Mucosa of stomach (tissue), 1 donor: Measurements from ENCODE around the gene SETBP1.

Experiments used
- H3K27me3 ChIP-seq: one replicate; pipeline ENCODE4 v1.7.0; 2013; ENCODE audit warnings: mild to moderate bottlenecking, low read length; ENCODE audit not compliant: control insufficient read depth, insufficient read depth
- H3K36me3 ChIP-seq: one replicate; pipeline ENCODE4 v1.7.0; 2013; ENCODE audit warnings: low read length; ENCODE audit not compliant: control insufficient read depth, insufficient read depth
- H3K4me1 ChIP-seq: one replicate; pipeline ENCODE4 v1.7.0; 2013; ENCODE audit warnings: mild to moderate bottlenecking, low read length; ENCODE audit not compliant: control insufficient read depth, insufficient read depth
- H3K4me3 ChIP-seq: one replicate; pipeline ENCODE4 v1.7.0; 2013; ENCODE audit warnings: low read length
- H3K9ac ChIP-seq: one replicate; pipeline ENCODE4 v1.7.0; 2013; ENCODE audit warnings: mild to moderate bottlenecking, low read length, moderate library complexity
- H3K9me3 ChIP-seq: one replicate; pipeline ENCODE4 v1.7.0; 2013; ENCODE audit warnings: mild to moderate bottlenecking, low read length, moderate library complexity; ENCODE audit not compliant: control insufficient read depth
- donor health status: Pancreatic carcinoma.

The SETBP1 gene

DNA sequence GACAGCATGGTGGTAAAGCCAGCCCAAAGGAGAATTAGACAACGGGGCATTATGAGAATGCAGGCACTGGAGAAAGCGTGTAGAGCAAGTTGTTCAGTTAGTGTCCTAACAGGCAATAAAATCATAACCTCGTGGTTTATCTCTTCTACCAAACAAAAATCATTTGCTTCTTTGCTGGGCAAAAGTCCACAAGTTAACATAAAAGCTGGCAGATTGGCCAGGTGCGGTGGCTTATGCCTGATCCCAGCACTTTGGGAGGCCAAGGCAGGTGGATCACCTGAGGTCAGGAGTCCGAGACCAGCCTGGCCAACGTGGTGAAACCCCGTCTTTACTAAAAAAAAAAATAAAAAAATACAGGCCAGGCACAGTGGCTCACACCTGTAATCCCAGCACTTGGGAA lies 364.1 kb downstream of the SETBP1 start:
- no peaks in the 10 kb centered on the region for H3K9me3 ChIP-seq
- no peak overlapping the region for H3K4me3 ChIP-seq
- no peaks in the 10 kb centered on the region for H3K27me3 ChIP-seq
- H3K4me1 ChIP-seq = no peaks in the 10 kb centered on the region
- H3K9ac ChIP-seq = no peak overlapping the region
- H3K36me3 ChIP-seq = no peaks in the 10 kb centered on the region

DNA sequence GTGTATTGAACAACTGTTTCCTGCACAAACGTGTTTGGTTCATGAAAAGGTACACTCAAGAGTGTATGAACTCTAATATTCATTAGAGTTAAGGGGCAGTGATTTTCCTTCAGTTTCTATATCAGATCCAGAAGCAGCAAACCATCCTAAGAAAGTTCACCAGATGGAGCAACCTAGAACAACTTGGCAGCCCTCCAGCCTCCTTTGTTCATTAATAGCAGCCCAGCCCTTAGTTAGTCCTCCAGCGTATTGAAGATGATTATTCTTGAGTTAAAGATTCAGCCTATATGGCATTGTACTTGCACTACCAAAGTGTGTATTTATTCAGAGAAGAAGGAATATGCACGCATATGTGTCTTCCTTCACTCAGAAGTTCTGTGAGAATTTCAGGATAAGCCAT lies 365.5 kb downstream of the SETBP1 start:
- H3K27me3 ChIP-seq = no peaks in the 10 kb centered on the region
- no peak overlapping the region for H3K4me3 ChIP-seq
- H3K9me3 ChIP-seq = no peaks in the 10 kb centered on the region
- H3K36me3 ChIP-seq = no peaks in the 10 kb centered on the region
- no peaks in the 10 kb centered on the region for H3K4me1 ChIP-seq
- H3K9ac ChIP-seq = no peak overlapping the region

DNA sequence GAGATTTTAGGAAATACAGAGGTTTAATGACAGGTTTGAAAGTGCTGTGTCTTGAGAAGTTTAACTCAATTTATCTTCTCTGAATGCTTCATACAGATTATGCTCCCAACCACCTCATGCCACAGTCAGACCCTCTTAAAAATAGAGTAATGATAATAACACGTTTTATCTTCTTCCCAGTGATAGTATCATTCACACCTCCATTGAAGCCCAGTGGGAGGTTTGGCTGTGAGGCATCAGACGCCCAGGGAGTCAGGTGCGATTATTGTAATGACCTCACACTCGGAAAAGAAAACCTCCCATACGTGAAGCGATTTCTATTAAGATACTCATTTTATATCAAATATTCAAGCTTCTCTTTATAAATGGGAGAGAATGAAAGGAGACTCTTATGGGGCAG lies 366.3 kb downstream of the SETBP1 start:
- Histone ChIP-seq H3K4me3 (no peak overlapping the region), H3K36me3 (no peaks in the 10 kb centered on the region), H3K4me1 (no peaks in the 10 kb centered on the region), H3K27me3 (no peaks in the 10 kb centered on the region), H3K9me3 (no peaks in the 10 kb centered on the region), H3K9ac (no peak overlapping the region)

DNA sequence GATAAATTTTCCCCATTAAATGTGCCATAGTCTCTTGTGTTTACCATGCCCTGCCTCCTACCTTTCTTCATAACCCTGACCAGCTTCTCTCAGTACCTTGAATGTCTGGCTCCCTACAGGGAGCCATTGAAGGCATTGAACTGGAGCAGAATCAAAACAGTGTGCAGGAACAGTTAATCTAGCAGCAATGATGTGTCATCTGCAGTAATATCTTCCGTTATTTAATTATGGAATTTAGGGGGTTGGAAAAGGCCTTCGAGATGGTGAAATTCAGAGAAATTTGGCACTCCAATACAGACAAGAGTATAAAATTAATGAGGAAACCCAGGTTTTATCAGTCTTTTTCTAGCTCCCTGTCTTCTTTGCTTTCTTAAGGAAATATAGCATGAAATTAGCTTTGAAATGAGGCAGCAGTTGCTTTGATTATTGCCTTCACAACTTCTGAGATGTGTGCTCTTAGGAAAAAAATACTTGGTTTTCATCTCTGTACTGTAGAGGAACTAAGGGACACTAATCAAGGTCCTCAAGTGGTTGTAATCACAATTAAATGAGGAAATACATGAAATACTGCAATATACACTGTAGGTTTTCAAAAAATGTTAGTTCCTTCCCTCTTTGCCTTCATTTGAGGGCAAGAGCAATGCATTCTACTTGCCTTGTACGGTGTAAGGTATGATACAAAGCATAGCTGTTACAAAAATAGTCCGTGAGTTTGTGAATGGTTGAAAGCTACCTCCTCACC lies 369.1 kb downstream of the SETBP1 start:
- H3K9me3 ChIP-seq = no peaks in the 10 kb centered on the region
- H3K4me1 ChIP-seq = no peaks in the 10 kb centered on the region
- H3K4me3 ChIP-seq = no peak overlapping the region
- H3K36me3 ChIP-seq = no peaks in the 10 kb centered on the region
- no peaks in the 10 kb centered on the region for H3K27me3 ChIP-seq
- H3K9ac ChIP-seq = no peak overlapping the region

DNA sequence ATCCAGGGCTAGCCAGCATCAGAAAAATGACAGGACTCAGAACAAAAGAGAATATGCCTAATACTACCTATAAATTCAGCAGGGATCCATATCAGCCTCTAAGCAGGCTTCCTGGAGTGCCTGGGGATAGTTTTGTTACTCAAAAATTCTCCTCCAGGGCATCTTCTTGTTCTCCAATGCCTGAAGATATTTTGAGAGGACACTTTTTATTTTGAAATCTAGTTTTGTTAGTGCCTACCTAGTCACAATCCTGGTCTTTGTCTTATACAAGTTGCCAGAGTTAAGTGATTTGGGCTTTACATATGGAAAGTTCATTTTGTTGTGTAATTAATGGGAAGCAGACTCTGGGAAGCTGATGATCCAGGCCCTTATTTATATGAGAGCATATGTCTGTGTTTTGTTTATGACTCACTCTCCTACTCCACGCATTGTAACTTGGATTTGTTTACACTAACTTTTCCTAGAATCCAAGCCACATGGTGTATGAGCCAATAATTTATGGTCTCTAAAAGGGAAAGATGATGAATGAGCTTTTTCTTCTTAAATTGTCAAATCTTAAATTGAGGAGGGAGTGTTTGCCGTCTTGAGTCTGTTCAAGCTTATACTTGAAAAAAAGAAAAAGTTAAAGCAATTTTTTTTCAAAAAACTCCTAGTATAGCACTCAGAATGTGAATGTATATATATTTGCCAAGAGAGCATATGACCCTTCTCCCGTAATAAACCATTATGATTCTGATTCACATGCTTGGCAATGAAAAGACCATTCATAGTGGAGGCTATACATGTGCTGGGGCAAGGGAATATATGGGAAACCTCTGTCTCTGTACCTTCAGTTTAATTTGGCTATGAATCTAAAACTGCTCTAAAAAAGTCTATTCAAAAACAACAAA lies 370.3 kb downstream of the SETBP1 start:
- Histone ChIP-seq H3K4me1 (no peaks in the 10 kb centered on the region), H3K9me3 (no peaks in the 10 kb centered on the region), H3K36me3 (no peaks in the 10 kb centered on the region), H3K9ac (no peak overlapping the region), H3K4me3 (no peak overlapping the region), H3K27me3 (no peaks in the 10 kb centered on the region)

DNA sequence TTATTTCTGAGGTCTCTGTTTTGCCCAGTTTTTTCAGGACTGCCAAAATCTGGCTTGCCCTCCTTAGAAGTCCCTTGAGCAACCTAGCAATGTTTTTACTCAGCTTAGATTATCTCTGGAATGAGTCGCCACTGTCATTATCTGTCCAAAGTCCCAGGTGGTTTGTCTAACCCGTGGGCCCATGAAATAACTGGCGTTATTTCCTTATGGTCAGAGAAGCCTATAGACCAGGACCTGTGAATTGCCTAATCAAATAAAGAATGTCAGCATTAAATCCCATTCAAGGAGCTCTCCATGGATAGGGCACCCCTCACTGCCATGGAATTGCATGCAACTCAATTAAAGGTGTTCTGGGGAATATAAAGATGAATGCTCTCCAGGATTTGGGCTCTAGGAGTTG lies 373.9 kb downstream of the SETBP1 start:
- no peaks in the 10 kb centered on the region for H3K27me3 ChIP-seq
- no peaks in the 10 kb centered on the region for H3K9me3 ChIP-seq
- no peaks in the 10 kb centered on the region for H3K36me3 ChIP-seq
- no peak overlapping the region for H3K4me3 ChIP-seq
- no peak overlapping the region for H3K9ac ChIP-seq
- no peaks in the 10 kb centered on the region for H3K4me1 ChIP-seq

DNA sequence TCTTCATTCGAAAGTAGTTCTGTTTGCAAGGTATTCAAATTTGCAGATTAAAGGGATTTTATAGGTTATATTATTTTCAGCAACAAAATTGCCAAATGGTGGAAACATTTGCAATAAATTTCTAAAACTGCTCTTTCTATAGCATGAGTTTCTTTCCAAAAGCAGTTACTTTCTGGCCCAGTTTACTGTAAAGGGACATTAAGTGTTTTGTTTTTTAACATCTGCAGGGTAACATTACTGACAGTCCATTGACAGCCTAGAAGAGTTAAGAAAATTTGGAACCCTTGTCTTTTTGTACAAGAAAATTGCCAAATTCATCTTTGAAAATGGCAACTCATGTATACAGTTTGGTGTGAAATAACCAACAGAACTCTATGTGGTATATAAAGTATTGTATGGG lies 375.1 kb downstream of the SETBP1 start:
- Histone ChIP-seq H3K36me3 (no peaks in the 10 kb centered on the region), H3K4me3 (no peak overlapping the region), H3K27me3 (no peaks in the 10 kb centered on the region), H3K9ac (no peak overlapping the region), H3K9me3 (no peaks in the 10 kb centered on the region), H3K4me1 (no peaks in the 10 kb centered on the region)

DNA sequence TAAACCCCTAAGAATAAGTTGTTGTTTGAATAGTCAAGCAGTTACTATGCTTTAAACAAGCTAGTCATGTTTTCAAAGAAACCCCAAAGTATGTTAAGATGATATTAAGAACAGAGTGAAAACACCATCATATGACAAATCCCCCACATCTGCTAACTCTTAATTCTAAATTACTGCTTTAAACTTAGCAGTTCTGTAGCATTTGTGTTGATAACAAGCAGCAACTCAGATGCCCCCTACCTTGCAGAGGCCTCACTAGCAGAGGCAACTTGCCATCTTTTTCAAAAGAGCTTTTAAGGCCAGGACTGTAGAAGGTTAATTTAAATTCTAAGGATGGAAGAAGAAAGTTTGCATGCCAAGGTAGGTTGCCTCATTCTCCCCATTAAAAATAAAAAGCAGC lies 376.2 kb downstream of the SETBP1 start:
- H3K9ac ChIP-seq = no peak overlapping the region
- H3K4me1 ChIP-seq = no peaks in the 10 kb centered on the region
- H3K4me3 ChIP-seq = no peak overlapping the region
- H3K27me3 ChIP-seq = no peaks in the 10 kb centered on the region
- H3K9me3 ChIP-seq = no peaks in the 10 kb centered on the region
- no peaks in the 10 kb centered on the region for H3K36me3 ChIP-seq

DNA sequence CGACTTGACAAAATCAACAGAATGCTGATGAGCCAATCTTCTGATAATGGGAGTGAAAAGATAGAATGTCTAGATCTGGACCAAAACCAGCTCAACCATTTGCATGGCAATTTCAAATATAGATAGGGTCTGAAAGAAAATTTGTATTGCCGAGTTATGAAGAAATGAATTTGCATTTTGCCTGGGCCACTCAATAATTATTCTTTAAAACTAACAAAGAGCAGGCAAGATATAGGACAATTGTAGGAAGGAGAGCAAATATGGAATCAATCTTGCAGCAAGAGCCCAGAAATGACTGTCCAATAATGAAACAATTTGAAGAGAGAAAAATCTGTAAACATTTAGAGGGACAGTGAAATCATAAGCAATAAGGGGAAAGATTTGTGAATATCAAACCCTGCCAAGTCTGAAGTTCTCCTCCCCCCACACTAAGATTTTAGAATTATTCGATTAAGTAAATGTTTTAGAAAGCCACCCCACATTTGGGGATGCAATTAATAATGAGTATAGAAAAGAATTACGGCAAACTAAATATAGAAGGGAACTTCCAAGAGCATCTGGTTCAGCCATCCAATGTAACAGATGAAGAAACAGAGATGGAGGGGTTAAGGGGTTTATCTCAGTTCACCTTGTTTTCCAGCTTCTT lies 377.4 kb downstream of the SETBP1 start:
- Histone ChIP-seq H3K4me3 (no peak overlapping the region), H3K4me1 (no peaks in the 10 kb centered on the region), H3K9me3 (no peaks in the 10 kb centered on the region), H3K9ac (no peak overlapping the region), H3K36me3 (no peaks in the 10 kb centered on the region), H3K27me3 (no peaks in the 10 kb centered on the region)

DNA sequence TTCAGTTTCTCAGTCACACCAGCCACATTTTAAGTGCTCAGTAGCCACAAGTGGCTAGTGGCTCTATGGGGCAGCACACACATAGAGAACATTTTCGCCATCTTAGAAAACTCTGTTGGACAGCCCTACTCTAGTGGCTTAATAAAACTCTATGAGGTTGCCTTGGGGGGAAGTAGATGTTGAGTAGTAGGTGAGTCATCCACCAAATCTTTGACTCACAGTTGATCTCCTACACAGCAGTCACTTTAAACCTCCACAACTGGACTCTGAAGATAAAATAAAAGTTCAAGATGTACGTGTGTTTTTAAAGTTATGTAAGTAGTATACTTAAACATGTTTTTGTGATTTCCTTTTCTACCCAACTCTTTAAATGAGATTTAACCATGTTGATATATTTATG lies 379.0 kb downstream of the SETBP1 start:
- Histone ChIP-seq H3K4me1 (no peaks in the 10 kb centered on the region), H3K9ac (no peak overlapping the region), H3K9me3 (no peaks in the 10 kb centered on the region), H3K36me3 (no peaks in the 10 kb centered on the region), H3K27me3 (no peaks in the 10 kb centered on the region), H3K4me3 (no peak overlapping the region)

DNA sequence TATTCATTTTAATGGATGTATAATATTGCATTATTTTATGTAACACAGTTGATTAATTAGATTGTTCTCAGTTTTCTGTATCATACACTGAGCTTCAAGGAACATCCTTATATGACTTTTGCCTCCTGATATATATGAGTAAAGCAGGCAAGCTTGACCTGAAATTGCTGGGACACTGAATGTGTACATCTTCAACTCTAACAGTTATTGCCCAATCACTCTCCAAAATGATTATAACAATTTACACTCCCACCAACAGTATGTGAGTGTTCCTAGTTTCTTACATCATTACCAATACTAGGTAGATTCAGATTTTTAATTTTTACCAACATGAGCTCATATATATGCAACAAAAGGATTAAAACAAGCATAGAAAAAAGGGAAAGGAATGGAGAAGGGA lies 379.4 kb downstream of the SETBP1 start:
- H3K9me3 ChIP-seq = no peaks in the 10 kb centered on the region
- no peak overlapping the region for H3K9ac ChIP-seq
- no peaks in the 10 kb centered on the region for H3K27me3 ChIP-seq

DNA sequence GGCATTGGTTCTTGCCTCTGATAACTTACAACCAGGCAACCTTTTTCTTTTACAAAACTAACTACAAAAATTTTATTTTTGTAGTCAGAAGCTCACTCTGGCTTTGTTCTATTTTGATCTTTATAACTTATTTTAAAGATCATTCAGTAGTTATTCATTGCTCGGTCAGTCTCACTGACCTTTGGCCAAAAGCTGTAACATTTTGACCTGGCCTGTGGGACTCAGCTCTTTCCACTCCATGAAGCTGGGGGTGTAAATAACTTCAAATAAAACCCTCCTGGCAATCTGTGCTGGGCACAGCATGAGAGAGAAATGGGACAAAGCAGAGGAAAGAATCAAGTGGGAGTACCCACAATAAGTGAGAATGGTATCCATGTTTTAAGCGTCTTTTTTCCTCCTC lies 380.7 kb downstream of the SETBP1 start:
- no peaks in the 10 kb centered on the region for H3K36me3 ChIP-seq
- H3K9me3 ChIP-seq = no peaks in the 10 kb centered on the region
- H3K4me3 ChIP-seq = no peak overlapping the region
- H3K27me3 ChIP-seq = no peaks in the 10 kb centered on the region
- no peak overlapping the region for H3K9ac ChIP-seq
- H3K4me1 ChIP-seq = no peaks in the 10 kb centered on the region

More for the DNA sequence above, 379.4 kb downstream of the SETBP1 start:
- H3K4me1 ChIP-seq = no peaks in the 10 kb centered on the region
- no peaks in the 10 kb centered on the region for H3K36me3 ChIP-seq
- H3K4me3 ChIP-seq = no peak overlapping the region
